ENCODE results near the gene MTTP. TPM values are rescaled to one million over a fixed set of nuclear protein-coding genes. Genes with fewer than 3 reads are reported as not detected.

MTTP gene
- total RNA-seq, 2 donors from 2014 or later: 0.51 to 1.1 TPM

- Histone ChIP-seq H3K4me1 (no peaks in the 10 kb centered on the region), H3K36me3 (no peaks in the 10 kb centered on the region), H3K27me3 (no peaks in the 10 kb centered on the region), H3K4me3 (no peak overlapping the region), H3K9me3 (no peaks in the 10 kb centered on the region), H3K27ac (no peak overlapping the region)
- TF ChIP-seq CTCF (IDR thresholded peaks at IDR 0.05): no peak
- DNase-seq (ENCODE audit: low spot score): no peak
Observed at GRCh38 chr4:99571883-99572282, 2.7 kb upstream of the MTTP start.

DNA sequence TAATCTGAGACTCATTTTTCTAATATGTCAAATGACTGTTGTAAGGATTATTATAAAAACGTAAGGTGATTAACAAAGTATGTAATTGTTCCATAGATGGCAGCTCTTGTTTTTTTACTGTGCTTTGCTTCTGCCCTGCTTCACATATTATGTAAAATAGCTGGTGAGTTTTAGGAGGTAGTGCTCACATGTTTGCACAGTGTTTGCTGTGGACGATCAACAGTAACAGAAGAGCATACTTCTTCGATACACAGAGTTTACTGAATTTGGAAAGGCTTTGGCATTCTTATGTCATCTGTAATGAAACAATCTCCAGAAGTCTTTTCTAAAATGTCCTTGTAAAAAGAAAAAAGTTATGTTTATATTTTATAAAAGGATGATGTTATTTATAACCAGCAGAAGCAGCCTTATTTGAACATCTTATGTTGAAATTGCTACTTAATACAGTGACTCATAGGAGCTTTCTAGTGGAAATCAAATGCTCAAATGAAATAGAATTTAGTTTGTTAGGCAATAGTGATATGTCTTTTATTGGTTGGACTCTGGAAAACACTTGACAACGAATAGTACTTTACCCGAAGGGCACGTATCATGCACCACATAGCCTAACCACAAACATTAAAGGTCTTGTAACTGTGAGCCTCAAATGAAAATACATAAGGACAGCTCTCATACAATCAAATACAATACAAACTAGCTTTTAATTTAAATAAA lies 1.9 kb upstream of the MTTP start:
- H3K9me3 ChIP-seq: no peaks in the 10 kb centered on the region
- H3K4me3 ChIP-seq: no peak overlapping the region
- no peak overlapping the region for H3K27ac ChIP-seq
- H3K27me3 ChIP-seq: no peaks in the 10 kb centered on the region
- H3K4me1 ChIP-seq: no peaks in the 10 kb centered on the region
- no peaks in the 10 kb centered on the region for H3K36me3 ChIP-seq
- no peak for DNase-seq (ENCODE audit: low spot score)
- TF ChIP-seq CTCF (IDR thresholded peaks at IDR 0.05): no peak

DNA sequence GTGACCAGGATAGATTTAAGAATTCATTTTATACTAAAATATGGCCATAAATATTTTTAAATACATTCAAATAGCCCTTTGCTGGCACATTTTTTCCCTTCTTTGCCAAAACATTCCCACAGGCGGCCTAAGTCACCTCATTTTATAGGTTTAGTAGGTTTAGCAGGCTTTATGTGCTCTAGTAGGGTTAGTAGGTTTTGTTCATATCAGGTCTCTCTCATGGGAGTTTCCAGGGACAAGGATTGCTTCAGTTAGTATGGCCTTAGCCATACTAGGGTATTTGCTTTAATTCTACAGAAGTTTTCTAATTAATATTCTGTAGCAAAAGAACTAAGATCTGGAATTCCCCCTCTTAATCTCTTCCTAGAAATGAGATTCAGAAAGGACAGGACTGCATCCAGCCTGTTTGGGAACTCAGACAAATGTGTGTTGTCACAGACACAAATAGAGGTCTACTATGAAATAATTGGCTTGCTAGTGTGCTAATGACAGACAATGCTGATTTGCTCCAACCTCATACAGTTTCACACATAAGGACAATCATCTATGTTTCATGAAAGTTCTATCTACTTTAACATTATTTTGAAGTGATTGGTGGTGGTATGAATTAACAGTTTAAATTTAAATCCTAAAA lies 772 bp upstream of the MTTP start:
- DNase-seq (ENCODE audit: low spot score): no peak
- TF ChIP-seq CTCF (IDR thresholded peaks at IDR 0.05): no peak
- H3K4me1 ChIP-seq: no peaks in the 10 kb centered on the region
- no peaks in the 10 kb centered on the region for H3K9me3 ChIP-seq
- no peak overlapping the region for H3K4me3 ChIP-seq
- H3K36me3 ChIP-seq: no peaks in the 10 kb centered on the region
- no peak overlapping the region for H3K27ac ChIP-seq
- H3K27me3 ChIP-seq: no peaks in the 10 kb centered on the region

DNA sequence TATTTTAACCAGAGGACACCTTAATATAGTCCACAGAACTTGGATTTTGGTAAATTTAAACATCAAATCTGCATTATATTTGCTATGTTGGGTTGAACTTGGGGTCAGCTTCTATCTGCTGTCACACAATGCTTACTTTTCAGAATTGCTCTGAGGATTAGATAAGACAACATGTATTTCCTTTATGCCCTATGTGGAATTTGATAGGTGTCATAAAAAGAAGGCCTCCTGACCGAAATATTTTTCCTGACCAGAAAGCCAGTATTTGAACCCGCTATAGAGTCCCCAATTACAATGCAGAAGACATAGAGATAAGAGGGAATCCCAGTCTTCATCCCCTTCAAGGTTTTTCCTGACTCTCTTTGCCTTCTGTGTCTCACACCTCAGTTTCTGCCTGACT lies 4.1 kb downstream of the MTTP start:
- no peak for TF ChIP-seq CTCF (IDR thresholded peaks at IDR 0.05)
- Histone ChIP-seq H3K9me3 (no peaks in the 10 kb centered on the region), H3K4me3 (no peak overlapping the region), H3K27me3 (no peaks in the 10 kb centered on the region), H3K27ac (no peak overlapping the region), H3K4me1 (no peaks in the 10 kb centered on the region), H3K36me3 (no peaks in the 10 kb centered on the region)
- no peak for DNase-seq (ENCODE audit: low spot score)

DNA sequence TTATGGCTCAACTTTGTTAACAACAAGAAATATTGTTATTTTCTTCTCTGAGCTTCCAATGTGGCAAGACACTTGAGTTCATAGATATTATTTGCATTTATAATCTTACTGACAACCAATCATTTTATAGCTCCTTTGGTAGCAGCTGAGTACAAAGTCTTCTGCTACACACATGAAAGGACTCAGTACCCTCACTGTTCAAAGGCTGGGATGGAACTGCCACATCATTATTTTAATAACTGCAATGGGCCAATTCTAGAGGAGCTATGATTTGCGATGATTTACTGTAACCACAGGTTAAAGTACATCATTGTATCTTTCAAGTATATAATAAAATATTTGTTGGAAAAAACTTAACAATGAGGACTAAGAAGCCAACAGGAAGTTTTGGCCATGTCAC lies 10.9 kb downstream of the MTTP start:
- TF ChIP-seq CTCF (IDR thresholded peaks at IDR 0.05): no peak
- no peaks in the 10 kb centered on the region for H3K9me3 ChIP-seq
- DNase-seq (ENCODE audit: low spot score): no peak
- no peaks in the 10 kb centered on the region for H3K36me3 ChIP-seq
- no peak overlapping the region for H3K4me3 ChIP-seq
- no peaks in the 10 kb centered on the region for H3K27me3 ChIP-seq
- H3K27ac ChIP-seq: no peak overlapping the region
- H3K4me1 ChIP-seq: no peaks in the 10 kb centered on the region
